ENCODE results near the gene WHRN. TPM values are rescaled to one million over a fixed set of nuclear protein-coding genes. Genes with fewer than 3 reads are reported as not detected.

WHRN gene
- total RNA-seq, 1 experiment from 2014 or later = 9.4 TPM

- H3K4me3 Mint-ChIP-seq (ENCODE audit: unreplicated experiment) = no peak overlapping the region
- H3K27me3 Mint-ChIP-seq (ENCODE audit: insufficient read depth, unreplicated experiment) = no peaks in the 10 kb centered on the region
- H3K9me3 Mint-ChIP-seq (ENCODE audit: unreplicated experiment) = no peaks in the 10 kb centered on the region
- CTCF ChIA-PET = interaction anchor here (0.6 to 1.4 kb wide), 3 partner anchors 16 to 720 kb away, joined by 3 to 6 read pairs (median 5); no protein-coding TSS in a partner anchor
- H3K4me1 Mint-ChIP-seq (ENCODE audit: insufficient read depth, unreplicated experiment) = peaks cover 7% of the 10 kb centered on the region
- no TSS peak for BruUV-seq (replicated peaks)
- POLR2A ChIA-PET = interaction anchor here (1.4 kb wide), 1 partner anchor 97 kb away, joined by 4 read pairs; no protein-coding TSS in a partner anchor
- no peak overlapping the region for H3K27ac Mint-ChIP-seq (ENCODE audit: low read depth, unreplicated experiment)
- TF ChIP-seq, protein P1, sequence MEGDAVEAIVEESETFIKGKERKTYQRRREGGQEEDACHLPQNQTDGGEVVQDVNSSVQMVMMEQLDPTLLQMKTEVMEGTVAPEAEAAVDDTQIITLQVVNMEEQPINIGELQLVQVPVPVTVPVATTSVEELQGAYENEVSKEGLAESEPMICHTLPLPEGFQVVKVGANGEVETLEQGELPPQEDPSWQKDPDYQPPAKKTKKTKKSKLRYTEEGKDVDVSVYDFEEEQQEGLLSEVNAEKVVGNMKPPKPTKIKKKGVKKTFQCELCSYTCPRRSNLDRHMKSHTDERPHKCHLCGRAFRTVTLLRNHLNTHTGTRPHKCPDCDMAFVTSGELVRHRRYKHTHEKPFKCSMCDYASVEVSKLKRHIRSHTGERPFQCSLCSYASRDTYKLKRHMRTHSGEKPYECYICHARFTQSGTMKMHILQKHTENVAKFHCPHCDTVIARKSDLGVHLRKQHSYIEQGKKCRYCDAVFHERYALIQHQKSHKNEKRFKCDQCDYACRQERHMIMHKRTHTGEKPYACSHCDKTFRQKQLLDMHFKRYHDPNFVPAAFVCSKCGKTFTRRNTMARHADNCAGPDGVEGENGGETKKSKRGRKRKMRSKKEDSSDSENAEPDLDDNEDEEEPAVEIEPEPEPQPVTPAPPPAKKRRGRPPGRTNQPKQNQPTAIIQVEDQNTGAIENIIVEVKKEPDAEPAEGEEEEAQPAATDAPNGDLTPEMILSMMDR (IDR thresholded peaks at IDR 0.05; ENCODE audit: unreplicated experiment) = no peak
- intact Hi-C loops (cut with micrococcal nuclease) = no loop called here
- no peaks in the 10 kb centered on the region for H3K36me3 Mint-ChIP-seq (ENCODE audit: insufficient read depth, unreplicated experiment)
- no peak for DNase-seq (ENCODE audit: unreplicated experiment)
Observed at GRCh38 chr9:114491430-114492003, 13.8 kb downstream of the WHRN start.

- no peaks in the 10 kb centered on the region for H3K9me3 Mint-ChIP-seq (ENCODE audit: unreplicated experiment)
- POLR2A ChIA-PET = no interaction called here
- no TSS peak for BruUV-seq (replicated peaks)
- peaks cover 15% of the 10 kb centered on the region for H3K4me1 Mint-ChIP-seq (ENCODE audit: insufficient read depth, unreplicated experiment)
- TF ChIP-seq, protein P1 (IDR thresholded peaks at IDR 0.05; ENCODE audit: unreplicated experiment) = no peak
- no peak for DNase-seq (ENCODE audit: unreplicated experiment)
- H3K4me3 Mint-ChIP-seq (ENCODE audit: unreplicated experiment) = no peak overlapping the region
- H3K36me3 Mint-ChIP-seq (ENCODE audit: insufficient read depth, unreplicated experiment) = no peaks in the 10 kb centered on the region
- CTCF ChIA-PET = interaction anchor here (6.3 kb wide), 1 partner anchor 164 kb away, joined by 70 read pairs; no protein-coding TSS in a partner anchor
- intact Hi-C loops (cut with micrococcal nuclease) = loop anchor here (10.0 kb wide), 1 partner anchor 525 kb away; no protein-coding TSS in a partner anchor
- H3K27me3 Mint-ChIP-seq (ENCODE audit: insufficient read depth, unreplicated experiment) = no peaks in the 10 kb centered on the region
- no peak overlapping the region for H3K27ac Mint-ChIP-seq (ENCODE audit: low read depth, unreplicated experiment)
Observed at GRCh38 chr9:114489928-114490327, 15.3 kb downstream of the WHRN start.

GRCh38 chr9:114488398-114489129 lies 16.7 kb downstream of the WHRN start:
- Mint-ChIP-seq H3K36me3 (ENCODE audit: insufficient read depth, unreplicated experiment) (no peaks in the 10 kb centered on the region), H3K4me1 (ENCODE audit: insufficient read depth, unreplicated experiment) (peaks cover 22% of the 10 kb centered on the region), H3K27ac (ENCODE audit: low read depth, unreplicated experiment) (no peak overlapping the region), H3K9me3 (ENCODE audit: unreplicated experiment) (no peaks in the 10 kb centered on the region), H3K27me3 (ENCODE audit: insufficient read depth, unreplicated experiment) (no peaks in the 10 kb centered on the region), H3K4me3 (ENCODE audit: unreplicated experiment) (no peak overlapping the region)
- DNase-seq (ENCODE audit: unreplicated experiment) = no peak
- ChIA-PET CTCF (interaction anchor here (0.6 to 6.3 kb wide), 22 partner anchors 10 to 172 kb away, joined by 3 to 70 read pairs (median 4); no protein-coding TSS in a partner anchor), POLR2A (interaction anchor here (1.7 to 6.2 kb wide), 2 partner anchors 14 to 103 kb away, joined by 3 to 37 read pairs; no protein-coding TSS in a partner anchor)
- no TSS peak for BruUV-seq (replicated peaks)
- intact Hi-C loops (cut with micrococcal nuclease) = loop anchor here (10.0 kb wide), 1 partner anchor 526 kb away; no protein-coding TSS in a partner anchor
- TF ChIP-seq, protein P1 (IDR thresholded peaks at IDR 0.05; ENCODE audit: unreplicated experiment) = no peak

Measured in MCF 10A (cell line).